ENCODE measurements around the gene SLC46A2.

The SLC46A2 gene

DNA sequence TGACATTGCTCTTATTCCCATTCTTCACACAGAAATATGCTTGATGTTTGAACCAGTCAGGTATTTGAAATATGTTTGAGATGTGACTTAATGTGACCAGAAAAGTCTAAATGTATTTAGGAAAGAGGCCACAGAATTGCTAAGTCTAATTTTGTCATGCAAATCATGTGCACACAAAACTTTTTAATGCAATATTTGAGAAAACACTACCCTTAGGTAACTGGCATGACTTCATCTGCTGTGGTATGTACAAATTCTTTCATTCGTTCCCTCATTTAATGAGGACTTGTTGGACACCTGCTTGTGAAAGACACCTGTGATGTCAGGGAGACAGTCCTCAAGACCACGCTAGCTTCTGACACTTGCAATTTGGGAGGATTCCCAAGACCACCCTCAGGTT, 21.1 kb upstream of the SLC46A2 start:
- no peak for DNase-seq
- no peak for TF ChIP-seq CTCF (IDR thresholded peaks at IDR 0.05; ENCODE audit: low read depth, low read length)

GRCh38 chr9:112905084-112905483, 14.4 kb upstream of the SLC46A2 start:
- TF ChIP-seq CTCF (IDR thresholded peaks at IDR 0.05; ENCODE audit: low read depth, low read length) = no peak
- Histone ChIP-seq H3K27me3 (ENCODE audit: insufficient read depth, low read depth, severe bottlenecking) (no peaks in the 10 kb centered on the region), H3K27ac (no peak overlapping the region), H3K36me3 (no peaks in the 10 kb centered on the region), H3K4me3 (ENCODE audit: low read depth, low read length) (no peak overlapping the region), H3K9me3 (ENCODE audit: severe bottlenecking) (no peaks in the 10 kb centered on the region)
- DNase-seq = no peak

More for the DNA sequence above, 21.1 kb upstream of the SLC46A2 start:
- Histone ChIP-seq H3K4me3 (ENCODE audit: low read depth, low read length) (no peak overlapping the region), H3K36me3 (no peaks in the 10 kb centered on the region), H3K27me3 (ENCODE audit: insufficient read depth, low read depth, severe bottlenecking) (peaks cover 8% of the 10 kb centered on the region), H3K27ac (no peak overlapping the region), H3K9me3 (ENCODE audit: severe bottlenecking) (peaks cover 6% of the 10 kb centered on the region)

GRCh38 chr9:112900901-112901300, 10.2 kb upstream of the SLC46A2 start:
- DNase-seq = no peak

GRCh38 chr9:112900488-112900887, 9.8 kb upstream of the SLC46A2 start:
- Histone ChIP-seq H3K36me3 (no peaks in the 10 kb centered on the region), H3K9me3 (ENCODE audit: severe bottlenecking) (no peaks in the 10 kb centered on the region), H3K4me3 (ENCODE audit: low read depth, low read length) (no peak overlapping the region), H3K27me3 (ENCODE audit: insufficient read depth, low read depth, severe bottlenecking) (no peaks in the 10 kb centered on the region), H3K27ac (no peak overlapping the region)
- no peak for TF ChIP-seq CTCF (IDR thresholded peaks at IDR 0.05; ENCODE audit: low read depth, low read length)
- no peak for DNase-seq

More at GRCh38 chr9:112900901-112901300, 10.2 kb upstream of the SLC46A2 start:
- no peaks in the 10 kb centered on the region for H3K27me3 ChIP-seq (ENCODE audit: insufficient read depth, low read depth, severe bottlenecking)
- no peaks in the 10 kb centered on the region for H3K36me3 ChIP-seq
- H3K9me3 ChIP-seq (ENCODE audit: severe bottlenecking) = no peaks in the 10 kb centered on the region
- no peak for TF ChIP-seq CTCF (IDR thresholded peaks at IDR 0.05; ENCODE audit: low read depth, low read length)
- H3K27ac ChIP-seq = no peak overlapping the region
- H3K4me3 ChIP-seq (ENCODE audit: low read depth, low read length) = no peak overlapping the region

DNA sequence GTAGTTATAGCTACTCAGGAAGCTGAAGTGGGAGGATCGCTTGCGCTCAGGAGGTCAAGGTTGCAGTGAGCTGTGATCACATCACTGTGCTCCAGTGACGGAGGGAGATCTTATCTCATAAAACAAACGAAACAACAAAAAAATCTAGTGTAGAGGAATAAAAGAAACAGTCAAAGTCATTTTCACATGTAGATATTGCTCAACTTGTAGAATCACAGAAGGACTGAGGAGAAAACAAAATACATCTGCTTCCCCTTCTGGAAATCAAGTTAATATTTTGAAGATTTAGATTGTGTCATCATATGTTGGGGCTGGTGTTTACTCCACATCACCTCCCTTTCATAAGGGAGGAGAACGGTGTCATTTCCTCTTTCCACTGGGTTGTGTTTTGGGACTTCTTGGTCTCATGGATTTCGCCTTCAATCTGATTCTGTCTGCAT, 8.2 kb upstream of the SLC46A2 start:
- Histone ChIP-seq H3K27me3 (ENCODE audit: insufficient read depth, low read depth, severe bottlenecking) (no peaks in the 10 kb centered on the region), H3K36me3 (no peaks in the 10 kb centered on the region), H3K27ac (no peak overlapping the region), H3K4me3 (ENCODE audit: low read depth, low read length) (no peak overlapping the region), H3K9me3 (ENCODE audit: severe bottlenecking) (no peaks in the 10 kb centered on the region)
- DNase-seq = no peak
- no peak for TF ChIP-seq CTCF (IDR thresholded peaks at IDR 0.05; ENCODE audit: low read depth, low read length)

DNA sequence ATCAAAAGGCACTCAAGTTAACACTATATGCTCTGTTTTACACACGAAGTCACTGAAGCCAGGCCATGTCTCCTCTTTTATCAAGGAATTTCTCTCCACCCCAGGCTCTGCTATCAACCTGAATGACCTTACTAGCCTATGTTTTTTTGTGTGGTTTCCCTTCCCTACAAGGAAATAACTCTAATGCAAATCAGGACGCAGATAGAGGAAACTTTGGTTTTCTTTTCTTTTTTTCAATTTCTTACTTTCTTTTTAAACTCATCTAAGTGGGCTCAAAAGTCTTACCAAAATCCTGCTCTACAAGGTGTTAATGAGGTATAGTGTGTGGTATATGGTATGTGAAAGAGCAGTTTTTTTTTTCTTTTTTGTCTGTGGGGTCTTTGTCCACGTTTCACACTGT, 5.5 kb upstream of the SLC46A2 start:
- Histone ChIP-seq H3K9me3 (ENCODE audit: severe bottlenecking) (no peaks in the 10 kb centered on the region), H3K4me3 (ENCODE audit: low read depth, low read length) (no peak overlapping the region), H3K36me3 (no peaks in the 10 kb centered on the region), H3K27ac (no peak overlapping the region), H3K27me3 (ENCODE audit: insufficient read depth, low read depth, severe bottlenecking) (no peaks in the 10 kb centered on the region)
- DNase-seq = no peak
- TF ChIP-seq CTCF (IDR thresholded peaks at IDR 0.05; ENCODE audit: low read depth, low read length) = no peak

Data from WERI-Rb-1 (cell line).